ES-I3 (cell line): ENCODE results near the gene POLR2J.

ENCODE experiments used
- H3K36me3 ChIP-seq: 2 replicates; pipeline ENCODE4 v1.6.1; 2013; ENCODE audit warnings: mild to moderate bottlenecking, low read length, control low read depth, moderate library complexity; ENCODE audit not compliant: insufficient read depth
- H3K4me1 ChIP-seq: 2 replicates; pipeline ENCODE4 v1.6.1; 2013; ENCODE audit warnings: mild to moderate bottlenecking, control low read depth, low read length; ENCODE audit not compliant: insufficient read depth
- H3K9ac ChIP-seq: 2 replicates; pipeline ENCODE4 v1.6.1; 2013; ENCODE audit warnings: low read depth, mild to moderate bottlenecking, low read length, moderate library complexity
- H3K9me3 ChIP-seq: 2 replicates; pipeline ENCODE4 v1.6.1; 2013; ENCODE audit warnings: mild to moderate bottlenecking, low read length, moderate library complexity; ENCODE audit not compliant: control insufficient read depth, insufficient read depth

Gene POLR2J

DNA sequence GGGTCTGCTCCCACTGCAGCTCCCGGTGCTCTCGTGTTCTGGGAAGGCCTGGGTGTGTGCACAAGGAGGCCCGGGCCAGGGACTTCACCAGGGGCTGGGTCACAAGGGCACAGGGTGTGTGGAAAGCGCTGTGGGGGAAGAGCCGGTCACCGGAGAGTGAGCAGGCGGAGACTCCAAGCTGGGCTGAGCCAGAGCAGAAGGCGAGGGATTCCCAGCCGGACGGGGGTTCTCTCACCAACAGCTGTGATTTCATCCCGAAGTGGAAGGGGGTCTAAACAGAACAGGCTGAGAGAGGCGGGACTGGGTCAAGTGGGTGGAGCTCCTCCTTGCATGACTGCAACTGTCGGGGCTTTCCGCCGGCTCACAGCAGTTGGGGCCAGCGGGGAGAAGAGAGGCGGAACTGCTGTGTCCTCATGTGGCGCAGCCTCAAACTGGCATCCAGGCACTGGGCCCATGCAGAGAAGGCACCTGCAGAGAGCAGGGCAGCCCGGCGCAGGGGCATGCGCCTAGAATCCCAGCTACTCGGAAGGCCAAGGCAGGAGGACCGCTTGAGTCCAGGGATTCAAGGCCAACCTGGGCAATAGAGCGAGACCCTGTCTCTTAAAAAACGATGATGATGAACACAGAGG lies 53.0 kb downstream of the POLR2J start:
- Histone ChIP-seq H3K9ac (no peak overlapping the region), H3K4me1 (peaks cover 24% of the 10 kb centered on the region), H3K9me3 (no peaks in the 10 kb centered on the region), H3K36me3 (no peaks in the 10 kb centered on the region)

DNA sequence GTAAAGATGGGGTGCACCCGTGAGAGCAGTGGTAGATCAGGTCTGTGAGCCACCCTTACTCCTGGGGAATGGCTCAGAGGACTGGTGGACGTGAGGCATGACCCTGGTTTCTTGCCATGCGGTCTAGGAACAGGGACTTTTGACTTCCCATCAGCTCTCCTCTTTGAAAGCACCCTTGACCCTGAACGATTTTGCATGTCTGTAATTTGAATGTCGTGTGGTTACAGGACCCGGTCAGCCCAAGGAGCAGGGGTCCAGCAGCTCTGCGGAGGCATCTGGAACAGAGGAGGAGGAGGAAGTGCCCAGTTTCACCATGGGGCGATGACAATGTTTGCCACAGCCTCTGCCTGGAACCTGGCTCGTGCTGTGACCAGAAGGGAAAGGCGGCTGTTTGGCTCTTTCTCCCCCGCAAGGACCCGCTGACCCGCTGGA lies 53.9 kb downstream of the POLR2J start:
- peaks cover 27% of the 10 kb centered on the region for H3K4me1 ChIP-seq
- H3K9ac ChIP-seq: no peak overlapping the region
- H3K9me3 ChIP-seq: no peaks in the 10 kb centered on the region
- no peaks in the 10 kb centered on the region for H3K36me3 ChIP-seq

- H3K9ac ChIP-seq: no peak overlapping the region
Measured at GRCh38 chr7:102424129-102424551, 54.6 kb downstream of the POLR2J start.

More at GRCh38 chr7:102424129-102424551, 54.6 kb downstream of the POLR2J start:
- no peaks in the 10 kb centered on the region for H3K9me3 ChIP-seq
- 0 out of 2 replicates have a peak, but pooled peaks cover 2% of the 10 kb centered on the region for H3K36me3 ChIP-seq
- peaks cover 27% of the 10 kb centered on the region for H3K4me1 ChIP-seq
